ENCODE measurements around the gene SFXN5. TPM values are rescaled to one million over a fixed set of nuclear protein-coding genes. Genes with fewer than 3 reads are reported as not detected.

SFXN5 gene
- polyA plus RNA-seq, 1 donor from 2014 or later: 5.8 TPM

DNA sequence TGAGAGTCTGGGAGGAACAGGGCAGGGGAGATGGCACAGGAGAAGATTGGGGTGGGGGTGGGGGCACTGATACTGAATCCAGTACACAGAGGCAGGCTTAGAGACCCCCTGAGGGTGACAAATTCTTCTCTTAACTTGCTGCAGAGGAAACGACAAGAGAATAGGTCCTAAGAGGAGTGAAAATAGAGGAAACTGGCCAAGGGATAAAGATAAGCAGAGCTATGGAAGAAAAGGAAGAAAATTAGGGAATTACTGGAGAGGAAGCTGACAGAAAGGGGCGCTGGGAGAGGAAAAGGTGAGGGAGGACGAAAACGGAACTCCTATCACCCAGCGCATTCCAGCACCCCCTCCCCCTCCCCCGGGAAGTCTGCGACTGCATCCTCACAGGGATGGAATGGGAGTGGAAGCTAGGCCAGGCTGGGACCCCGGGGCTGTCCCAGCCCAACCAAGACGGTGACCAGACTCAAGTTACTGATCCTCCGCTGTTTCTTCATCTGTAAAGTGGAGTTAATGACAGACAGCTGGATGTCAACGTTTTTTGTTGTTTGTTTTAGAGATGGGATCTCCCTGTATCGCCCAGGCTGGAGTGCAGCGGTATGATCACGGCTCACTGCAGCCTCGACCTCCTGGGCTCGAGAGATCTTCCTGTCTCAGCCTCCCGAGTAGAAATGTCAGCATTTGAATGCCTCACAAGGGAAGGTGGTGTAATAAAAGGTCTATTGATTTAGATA lies 156.8 kb downstream of the SFXN5 start:
- Histone ChIP-seq H3K27ac (ENCODE audit: low read length) (no peak overlapping the region), H3K9ac (ENCODE audit: low read length) (no peak overlapping the region), H3K27me3 (ENCODE audit: insufficient read depth, low read depth, low read length) (peaks cover 77% of the 10 kb centered on the region), H3K36me3 (ENCODE audit: insufficient read depth, low read length) (no peaks in the 10 kb centered on the region), H3K4me3 (ENCODE audit: low read length) (no peak overlapping the region), H2AFZ (ENCODE audit: low read depth, low read length) (no peak overlapping the region), H3K9me2 (ENCODE audit: insufficient read depth, low read length) (no peaks in the 10 kb centered on the region), H3K9me3 (ENCODE audit: low read length) (no peaks in the 10 kb centered on the region), H4K20me1 (ENCODE audit: insufficient read depth) (no peaks in the 10 kb centered on the region), H3K4me2 (ENCODE audit: low read length) (no peak overlapping the region), H3K79me2 (replicated peaks; ENCODE audit: insufficient read depth, low read length) (peaks cover 7% of the 10 kb centered on the region), H3F3A (ENCODE audit: insufficient read depth, low read length, poor library complexity, severe bottlenecking) (no peaks in the 10 kb centered on the region)
- TF ChIP-seq EZH2 (IDR thresholded peaks at IDR 0.05; ENCODE audit: borderline replicate concordance, insufficient read depth, low read length, poor library complexity, severe bottlenecking): no peak
- no peak for TF ChIP-seq POLR2AphosphoS5 (IDR thresholded peaks at IDR 0.05)
- no peak for TF ChIP-seq EP300 (conservative IDR thresholded peaks at IDR 0.05; ENCODE audit: poor library complexity, severe bottlenecking)
- TF ChIP-seq, protein P1, sequence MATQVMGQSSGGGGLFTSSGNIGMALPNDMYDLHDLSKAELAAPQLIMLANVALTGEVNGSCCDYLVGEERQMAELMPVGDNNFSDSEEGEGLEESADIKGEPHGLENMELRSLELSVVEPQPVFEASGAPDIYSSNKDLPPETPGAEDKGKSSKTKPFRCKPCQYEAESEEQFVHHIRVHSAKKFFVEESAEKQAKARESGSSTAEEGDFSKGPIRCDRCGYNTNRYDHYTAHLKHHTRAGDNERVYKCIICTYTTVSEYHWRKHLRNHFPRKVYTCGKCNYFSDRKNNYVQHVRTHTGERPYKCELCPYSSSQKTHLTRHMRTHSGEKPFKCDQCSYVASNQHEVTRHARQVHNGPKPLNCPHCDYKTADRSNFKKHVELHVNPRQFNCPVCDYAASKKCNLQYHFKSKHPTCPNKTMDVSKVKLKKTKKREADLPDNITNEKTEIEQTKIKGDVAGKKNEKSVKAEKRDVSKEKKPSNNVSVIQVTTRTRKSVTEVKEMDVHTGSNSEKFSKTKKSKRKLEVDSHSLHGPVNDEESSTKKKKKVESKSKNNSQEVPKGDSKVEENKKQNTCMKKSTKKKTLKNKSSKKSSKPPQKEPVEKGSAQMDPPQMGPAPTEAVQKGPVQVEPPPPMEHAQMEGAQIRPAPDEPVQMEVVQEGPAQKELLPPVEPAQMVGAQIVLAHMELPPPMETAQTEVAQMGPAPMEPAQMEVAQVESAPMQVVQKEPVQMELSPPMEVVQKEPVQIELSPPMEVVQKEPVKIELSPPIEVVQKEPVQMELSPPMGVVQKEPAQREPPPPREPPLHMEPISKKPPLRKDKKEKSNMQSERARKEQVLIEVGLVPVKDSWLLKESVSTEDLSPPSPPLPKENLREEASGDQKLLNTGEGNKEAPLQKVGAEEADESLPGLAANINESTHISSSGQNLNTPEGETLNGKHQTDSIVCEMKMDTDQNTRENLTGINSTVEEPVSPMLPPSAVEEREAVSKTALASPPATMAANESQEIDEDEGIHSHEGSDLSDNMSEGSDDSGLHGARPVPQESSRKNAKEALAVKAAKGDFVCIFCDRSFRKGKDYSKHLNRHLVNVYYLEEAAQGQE (IDR thresholded peaks at IDR 0.05; ENCODE audit: borderline replicate concordance): no peak
- TF ChIP-seq TAF1 (IDR thresholded peaks at IDR 0.05; ENCODE audit: low read depth): no peak
- TF ChIP-seq RAD21 (conservative IDR thresholded peaks at IDR 0.05): no peak
- no peak for TF ChIP-seq MXI1 (conservative IDR thresholded peaks at IDR 0.05; ENCODE audit: poor library complexity, severe bottlenecking)
- TF ChIP-seq SMC3 (conservative IDR thresholded peaks at IDR 0.05; ENCODE audit: poor library complexity): no peak
- TF ChIP-seq CTCF (IDR thresholded peaks at IDR 0.05; ENCODE audit: poor library complexity, severe bottlenecking): no peak

GRCh38 chr2:72914206-72914559 lies 157.3 kb downstream of the SFXN5 start:
- Histone ChIP-seq H3K4me3 (ENCODE audit: low read length) (no peak overlapping the region), H3K9me3 (ENCODE audit: low read length) (no peaks in the 10 kb centered on the region), H2AFZ (ENCODE audit: low read depth, low read length) (no peak overlapping the region), H3K36me3 (ENCODE audit: insufficient read depth, low read length) (no peaks in the 10 kb centered on the region), H3K9me2 (ENCODE audit: insufficient read depth, low read length) (no peaks in the 10 kb centered on the region), H3K27me3 (ENCODE audit: insufficient read depth, low read depth, low read length) (peaks cover 71% of the 10 kb centered on the region), H3K27ac (ENCODE audit: low read length) (no peak overlapping the region), H3K9ac (ENCODE audit: low read length) (no peak overlapping the region), H4K20me1 (ENCODE audit: insufficient read depth) (no peaks in the 10 kb centered on the region), H3F3A (ENCODE audit: insufficient read depth, low read length, poor library complexity, severe bottlenecking) (no peaks in the 10 kb centered on the region), H3K79me2 (replicated peaks; ENCODE audit: insufficient read depth, low read length) (peaks cover 1% of the 10 kb centered on the region), H3K4me2 (ENCODE audit: low read length) (no peak overlapping the region)
- TF ChIP-seq POLR2AphosphoS5 (IDR thresholded peaks at IDR 0.05): no peak
- TF ChIP-seq, protein P1 (IDR thresholded peaks at IDR 0.05; ENCODE audit: borderline replicate concordance): no peak

Data from neural cell (in vitro differentiated cells).